Upper lobe of left lung (tissue), 4 donors: ENCODE measurements around the gene RPP14.

Experiments used
- POLR2A ChIP-seq, 4 donors: fragments of 450-650 bp; IDR thresholded peaks; one replicate each; pipeline ENCODE4 v1.5.1; 2016 to 2017; ENCODE audit warnings: antibody characterized with exemption in 4 of 4, mild to moderate bottlenecking in 2 of 4
- POLR2AphosphoS5 ChIP-seq, 2 donors: sonication (generic); formaldehyde crosslinking; IDR thresholded peaks; one replicate each; pipeline ENCODE4 v1.5.1; 2017; ENCODE audit warnings: antibody characterized with exemption in 2 of 2
- TF ChIP-seq, protein P1 (sequence below), 6 experiments: fragments of 450-650 bp in 4 of 6; fragments of 200-600 bp in 2 of 6; sonication (generic) in 2 of 6; IDR thresholded peaks; one replicate each; pipeline ENCODE4 v1.5.1; 2016 to 2019; ENCODE audit warnings: antibody characterized with exemption in 6 of 6

- TF ChIP-seq, protein P1, sequence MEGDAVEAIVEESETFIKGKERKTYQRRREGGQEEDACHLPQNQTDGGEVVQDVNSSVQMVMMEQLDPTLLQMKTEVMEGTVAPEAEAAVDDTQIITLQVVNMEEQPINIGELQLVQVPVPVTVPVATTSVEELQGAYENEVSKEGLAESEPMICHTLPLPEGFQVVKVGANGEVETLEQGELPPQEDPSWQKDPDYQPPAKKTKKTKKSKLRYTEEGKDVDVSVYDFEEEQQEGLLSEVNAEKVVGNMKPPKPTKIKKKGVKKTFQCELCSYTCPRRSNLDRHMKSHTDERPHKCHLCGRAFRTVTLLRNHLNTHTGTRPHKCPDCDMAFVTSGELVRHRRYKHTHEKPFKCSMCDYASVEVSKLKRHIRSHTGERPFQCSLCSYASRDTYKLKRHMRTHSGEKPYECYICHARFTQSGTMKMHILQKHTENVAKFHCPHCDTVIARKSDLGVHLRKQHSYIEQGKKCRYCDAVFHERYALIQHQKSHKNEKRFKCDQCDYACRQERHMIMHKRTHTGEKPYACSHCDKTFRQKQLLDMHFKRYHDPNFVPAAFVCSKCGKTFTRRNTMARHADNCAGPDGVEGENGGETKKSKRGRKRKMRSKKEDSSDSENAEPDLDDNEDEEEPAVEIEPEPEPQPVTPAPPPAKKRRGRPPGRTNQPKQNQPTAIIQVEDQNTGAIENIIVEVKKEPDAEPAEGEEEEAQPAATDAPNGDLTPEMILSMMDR (IDR thresholded peaks at IDR 0.05), result no peak
- TF ChIP-seq POLR2A (IDR thresholded peaks at IDR 0.05), result no peak
- no peak for TF ChIP-seq POLR2AphosphoS5 (IDR thresholded peaks at IDR 0.05)
These were observed 39.5 kb upstream of the RPP14 start for GRCh38 chr3:58266577-58266976.
